PC-9 (cell line): ENCODE data around the gene TEX53. TPM values are rescaled to one million over a fixed set of nuclear protein-coding genes. Genes with fewer than 3 reads are reported as not detected.

Source experiments
- BruUV-seq: library from RNA; stranded (reverse); fragments of 400-500 nt; replicated peaks from 2 replicates; lab custom pipeline; 2021; lab: Mats Ljungman, UMichigan
- CTCF ChIA-PET: fragments of 300-600 bp; sonication (Branson Sonifier 250); formaldehyde crosslinking; loops from one replicate; lab custom pipeline; 2022; ENCODE audit warnings: antibody characterized with exemption; lab: Charles Lee
- POLR2A ChIA-PET: fragments of 300-600 bp; sonication (Branson Sonifier 250); formaldehyde crosslinking; loops from one replicate; lab custom pipeline; 2022; ENCODE audit warnings: antibody characterized with exemption; ENCODE audit not compliant: unreplicated experiment; lab: Charles Lee
- DNase-seq, 2 experiments: peaks; one replicate each; pipeline versions ENCODE4 v3.0.0 to v3.0.0-alpha.2; 2015 to 2022; ENCODE audit warnings: mixed read lengths in 1 of 2
- H2AFZ ChIP-seq: fragments of 200-600 bp; sonication (generic); 2 replicates; pipeline ENCODE4 v1.8.1; 2017; ENCODE audit warnings: antibody characterized with exemption
- H3F3A ChIP-seq: fragments of 200-600 bp; sonication (generic); 2 replicates; pipeline ENCODE4 v1.8.1; 2017; ENCODE audit warnings: antibody characterized with exemption, mild to moderate bottlenecking, low read depth; ENCODE audit not compliant: insufficient read depth
- H3K27ac ChIP-seq: fragments of 200-600 bp; sonication (generic); 2 replicates; pipeline ENCODE4 v1.6.1; 2016; ENCODE audit warnings: mixed run types
- H3K27me3 ChIP-seq: fragments of 200-600 bp; sonication (generic); 2 replicates; pipeline ENCODE4 v1.6.1; 2016; ENCODE audit warnings: low read depth, mixed run types; ENCODE audit not compliant: insufficient read depth
- H3K36me3 ChIP-seq: fragments of 200-600 bp; sonication (generic); 2 replicates; pipeline ENCODE4 v1.6.1; 2016; ENCODE audit warnings: low read depth, mixed run types
- H3K4me1 ChIP-seq: fragments of 200-600 bp; sonication (generic); replicated peaks from 2 replicates; pipeline ENCODE4 v1.6.1; 2016; ENCODE audit warnings: mixed run types; ENCODE audit not compliant: insufficient read depth
- H3K4me2 ChIP-seq: fragments of 200-600 bp; sonication (generic); 2 replicates; pipeline ENCODE4 v1.6.1; 2017; ENCODE audit warnings: mixed run types
- H3K4me3 ChIP-seq: fragments of 200-600 bp; sonication (generic); 2 replicates; pipeline ENCODE4 v1.6.1; 2016; ENCODE audit warnings: mixed run types
- H3K79me2 ChIP-seq: fragments of 200-600 bp; sonication (generic); 2 replicates; pipeline ENCODE4 v1.6.1; 2017; ENCODE audit warnings: low read depth, mixed run types
- H3K9me2 ChIP-seq: fragments of 200-600 bp; sonication (generic); 2 replicates; pipeline ENCODE4 v1.8.1; 2017; ENCODE audit warnings: mild to moderate bottlenecking; ENCODE audit not compliant: insufficient read depth
- H3K9me3 ChIP-seq: fragments of 200-600 bp; sonication (generic); 2 replicates; pipeline ENCODE4 v1.8.1; 2016; ENCODE audit warnings: low read depth; ENCODE audit not compliant: insufficient read depth
- H4K20me1 ChIP-seq: fragments of 200-600 bp; sonication (generic); 2 replicates; pipeline ENCODE4 v1.8.1; 2017; ENCODE audit not compliant: insufficient read depth
- EZH2 ChIP-seq: fragments of 200-600 bp; sonication (generic); IDR thresholded peaks from 2 replicates; pipeline ENCODE4 v1.8.0; 2017; ENCODE audit warnings: antibody characterized with exemption, low read depth
- intact Hi-C: fragments of 100-400 bp; cut with micrococcal nuclease; formaldehyde crosslinking; loops from one replicate; pipeline ENCODE4 v1.10.0; 2022; ENCODE audit not compliant: unreplicated experiment
- total RNA-seq: library from RNA; stranded (reverse); gene quantifications from 2 replicates; pipeline ENCODE4 v1.2.3, GENCODE V29; 2021
- TF ChIP-seq, protein P1 (sequence below): fragments of 200-600 bp; sonication (generic); conservative IDR thresholded peaks from 2 replicates; pipeline ENCODE4 v1.6.1; 2017; ENCODE audit warnings: mixed run types, antibody characterized with exemption, mild to moderate bottlenecking, moderate library complexity

The TEX53 gene
- total RNA-seq, 1 experiment from 2014 or later, result not detected

DNA sequence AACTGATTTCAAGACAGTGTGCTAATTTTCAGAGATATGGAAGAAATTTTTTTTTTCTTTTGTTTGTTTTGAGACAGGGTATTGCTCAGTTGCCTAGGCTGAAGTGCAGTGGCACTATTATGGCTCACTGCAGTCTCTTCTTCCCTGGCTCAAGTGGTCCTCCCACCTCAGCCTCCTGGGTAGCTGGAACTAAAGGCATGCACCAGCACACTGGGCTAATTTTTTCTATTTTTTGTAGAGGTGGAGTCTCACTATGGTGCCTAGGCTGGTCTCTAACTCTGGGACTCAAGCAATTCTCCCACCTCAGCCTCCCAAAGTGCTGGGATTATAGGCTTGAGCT, 34.3 kb upstream of the TEX53 start:
- peaks cover 25% of the 10 kb centered on the region for H3F3A ChIP-seq
- H2AFZ ChIP-seq, result no peak overlapping the region
- no TSS peak for BruUV-seq
- H3K79me2 ChIP-seq, result no peaks in the 10 kb centered on the region
- no peaks in the 10 kb centered on the region for H3K9me2 ChIP-seq
- H3K9me3 ChIP-seq, result no peaks in the 10 kb centered on the region
- no peak for DNase-seq
- H4K20me1 ChIP-seq, result no peaks in the 10 kb centered on the region
- intact Hi-C loops, result loop anchor here (1.0 kb wide), 3 partner anchors 27 to 429 kb away; no protein-coding TSS in a partner anchor
- peaks cover 36% of the 10 kb centered on the region for H3K4me1 ChIP-seq
- POLR2A ChIA-PET, result no interaction called here
- CTCF ChIA-PET, result no interaction called here
- TF ChIP-seq, protein P1, sequence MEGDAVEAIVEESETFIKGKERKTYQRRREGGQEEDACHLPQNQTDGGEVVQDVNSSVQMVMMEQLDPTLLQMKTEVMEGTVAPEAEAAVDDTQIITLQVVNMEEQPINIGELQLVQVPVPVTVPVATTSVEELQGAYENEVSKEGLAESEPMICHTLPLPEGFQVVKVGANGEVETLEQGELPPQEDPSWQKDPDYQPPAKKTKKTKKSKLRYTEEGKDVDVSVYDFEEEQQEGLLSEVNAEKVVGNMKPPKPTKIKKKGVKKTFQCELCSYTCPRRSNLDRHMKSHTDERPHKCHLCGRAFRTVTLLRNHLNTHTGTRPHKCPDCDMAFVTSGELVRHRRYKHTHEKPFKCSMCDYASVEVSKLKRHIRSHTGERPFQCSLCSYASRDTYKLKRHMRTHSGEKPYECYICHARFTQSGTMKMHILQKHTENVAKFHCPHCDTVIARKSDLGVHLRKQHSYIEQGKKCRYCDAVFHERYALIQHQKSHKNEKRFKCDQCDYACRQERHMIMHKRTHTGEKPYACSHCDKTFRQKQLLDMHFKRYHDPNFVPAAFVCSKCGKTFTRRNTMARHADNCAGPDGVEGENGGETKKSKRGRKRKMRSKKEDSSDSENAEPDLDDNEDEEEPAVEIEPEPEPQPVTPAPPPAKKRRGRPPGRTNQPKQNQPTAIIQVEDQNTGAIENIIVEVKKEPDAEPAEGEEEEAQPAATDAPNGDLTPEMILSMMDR, result no peak
- TF ChIP-seq EZH2, result no peak
- H3K4me2 ChIP-seq, result no peak overlapping the region
- no peaks in the 10 kb centered on the region for H3K27me3 ChIP-seq
- no peak overlapping the region for H3K4me3 ChIP-seq
- H3K27ac ChIP-seq, result peak overlapping the region; percentile 79
- no peaks in the 10 kb centered on the region for H3K36me3 ChIP-seq

DNA sequence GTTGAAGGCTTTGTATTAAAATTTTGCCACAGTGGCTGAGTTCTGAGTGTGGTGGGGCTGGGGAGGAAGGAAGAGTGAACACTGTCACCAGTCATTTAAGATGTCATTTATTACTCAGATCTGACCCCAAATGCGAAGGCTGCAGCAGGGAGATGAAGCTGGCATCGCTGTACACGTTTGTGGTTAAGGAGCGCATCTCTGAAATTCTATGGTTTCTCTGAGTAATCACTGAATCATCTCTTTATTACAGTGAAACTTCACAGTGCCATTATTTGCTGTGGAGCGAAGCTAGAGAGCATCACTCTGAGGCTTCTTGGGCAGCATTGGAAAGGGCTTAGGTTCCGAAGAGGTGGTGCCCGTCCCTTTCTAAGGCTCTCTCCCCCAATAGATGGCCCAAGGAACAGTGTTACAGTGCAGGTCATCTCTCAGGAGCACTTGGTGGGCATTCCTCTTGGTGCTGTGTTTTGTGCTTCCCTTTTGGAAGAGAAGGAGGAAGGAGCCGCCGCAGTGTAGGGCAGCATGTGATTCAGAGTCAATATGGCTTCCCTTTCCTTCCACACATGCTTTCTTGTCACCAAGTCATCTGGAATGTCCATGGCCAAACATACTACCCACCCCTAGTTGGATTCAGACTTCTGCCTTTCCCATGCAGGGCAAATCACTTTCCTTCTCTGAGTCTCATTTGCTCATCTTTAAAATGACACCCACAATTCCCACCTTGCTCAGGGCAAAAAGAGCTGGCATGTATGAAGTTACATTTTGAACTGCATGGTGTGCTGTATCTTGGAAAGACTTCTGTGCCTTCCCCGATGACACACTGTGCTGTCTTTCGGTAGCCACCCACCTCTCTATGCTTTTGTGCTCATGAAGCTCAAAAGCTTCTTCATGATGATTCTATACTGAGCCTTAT, 33.7 kb upstream of the TEX53 start:
- peak; percentile 69 to 95 for DNase-seq
- Histone ChIP-seq H3K4me2 (peak overlapping the region; percentile 52), H3K4me1 (peaks cover 35% of the 10 kb centered on the region), H3K4me3 (no peak overlapping the region), H3K27ac (peak overlapping the region; percentile 79), H3K27me3 (no peaks in the 10 kb centered on the region), H3K36me3 (no peaks in the 10 kb centered on the region), H3K79me2 (no peaks in the 10 kb centered on the region), H3K9me2 (no peaks in the 10 kb centered on the region), H2AFZ (no peak overlapping the region), H3F3A (peaks cover 25% of the 10 kb centered on the region), H4K20me1 (no peaks in the 10 kb centered on the region), H3K9me3 (no peaks in the 10 kb centered on the region)
- intact Hi-C loops, result loop anchor here (1.0 kb wide), 3 partner anchors 28 to 430 kb away; no protein-coding TSS in a partner anchor
- ChIA-PET POLR2A (interaction anchor here (0.6 to 0.7 kb wide), 2 partner anchors 85 to 715 kb away, joined by 3 to 7 read pairs; no protein-coding TSS in a partner anchor), CTCF (interaction anchor here (0.7 to 1.0 kb wide), 3 partner anchors 11 to 55 kb away, joined by 3 to 4 read pairs (median 3); no protein-coding TSS in a partner anchor)
- BruUV-seq, result TSS peak; percentile 98
- TF ChIP-seq EZH2, result no peak
- TF ChIP-seq, protein P1, result no peak

DNA sequence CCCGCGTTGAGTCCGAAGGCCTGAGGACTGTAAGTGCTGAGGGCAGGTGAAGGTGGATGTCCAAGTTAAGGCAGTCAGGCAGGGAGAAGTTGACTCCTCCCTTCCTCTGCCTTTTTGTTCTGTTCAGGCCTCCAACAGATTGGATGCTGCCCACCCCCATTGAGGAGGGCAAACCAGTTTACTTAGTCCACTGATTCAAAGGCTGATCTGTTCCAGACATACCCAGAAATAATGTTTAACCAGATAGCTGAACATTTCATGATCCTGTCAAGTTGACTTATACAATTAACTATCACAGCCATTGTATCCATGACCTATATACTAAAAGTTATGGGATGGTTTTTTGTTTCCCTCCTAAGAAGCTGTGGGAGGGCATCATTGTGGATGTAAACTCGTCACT, 32.7 kb upstream of the TEX53 start:
- H3K27me3 ChIP-seq, result no peaks in the 10 kb centered on the region
- H4K20me1 ChIP-seq, result no peaks in the 10 kb centered on the region
- no peak for DNase-seq
- no peaks in the 10 kb centered on the region for H3K9me2 ChIP-seq
- H3F3A ChIP-seq, result peaks cover 25% of the 10 kb centered on the region
- POLR2A ChIA-PET, result no interaction called here
- H3K79me2 ChIP-seq, result no peaks in the 10 kb centered on the region
- H2AFZ ChIP-seq, result no peak overlapping the region
- peaks cover 35% of the 10 kb centered on the region for H3K4me1 ChIP-seq
- peak overlapping the region; percentile 79 for H3K27ac ChIP-seq
- H3K36me3 ChIP-seq, result no peaks in the 10 kb centered on the region
- intact Hi-C loops, result no loop called here
- H3K4me2 ChIP-seq, result peak overlapping the region; percentile 52
- H3K4me3 ChIP-seq, result no peak overlapping the region
- CTCF ChIA-PET, result interaction anchor here (0.7 kb wide), 1 partner anchor 56 kb away, joined by 3 read pairs; no protein-coding TSS in a partner anchor
- no peaks in the 10 kb centered on the region for H3K9me3 ChIP-seq
- TF ChIP-seq, protein P1, result no peak
- TF ChIP-seq EZH2, result no peak
- BruUV-seq, result no TSS peak
